Right kidney (tissue), 1 donor: Measurements from ENCODE around the gene PTGIS.

Source experiments
- DNase-seq: peaks from one replicate; pipeline ENCODE4 v3.0.0-alpha.2; 2016

PTGIS gene

GRCh38 chr20:49560186-49560585 is 7.8 kb downstream of the PTGIS start:
- DNase-seq = no peak

DNA sequence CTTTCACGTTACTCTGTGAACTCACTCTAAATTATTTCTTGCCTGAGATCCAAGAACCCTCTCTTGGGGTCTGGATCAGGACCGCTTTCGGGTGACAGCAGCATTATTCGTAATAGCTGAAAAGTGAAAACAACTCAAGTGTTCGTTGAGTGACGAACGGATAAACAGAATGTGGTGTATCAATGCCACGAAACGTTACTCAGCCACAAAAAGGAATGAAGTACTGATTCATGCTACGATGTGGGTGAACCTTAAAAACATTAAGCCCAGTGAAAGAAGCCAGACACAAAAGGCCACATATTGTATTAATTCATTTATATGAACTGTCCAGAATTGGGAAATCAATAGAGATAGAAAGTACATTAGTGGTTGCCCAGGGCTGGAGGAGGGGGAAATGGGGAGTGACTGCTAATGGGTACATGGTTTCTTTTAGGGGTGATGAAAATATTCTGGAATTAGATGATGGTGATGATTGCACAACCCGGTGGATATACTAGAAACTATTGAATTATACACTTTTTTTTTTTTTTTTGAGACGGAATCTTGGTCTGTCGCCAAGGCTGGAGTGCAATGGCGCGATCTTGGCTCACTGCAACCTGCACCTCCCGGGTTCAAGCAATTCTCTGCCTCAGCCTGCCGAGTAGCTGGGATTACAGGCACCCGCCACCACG is 8.4 kb downstream of the PTGIS start:
- no peak for DNase-seq

DNA sequence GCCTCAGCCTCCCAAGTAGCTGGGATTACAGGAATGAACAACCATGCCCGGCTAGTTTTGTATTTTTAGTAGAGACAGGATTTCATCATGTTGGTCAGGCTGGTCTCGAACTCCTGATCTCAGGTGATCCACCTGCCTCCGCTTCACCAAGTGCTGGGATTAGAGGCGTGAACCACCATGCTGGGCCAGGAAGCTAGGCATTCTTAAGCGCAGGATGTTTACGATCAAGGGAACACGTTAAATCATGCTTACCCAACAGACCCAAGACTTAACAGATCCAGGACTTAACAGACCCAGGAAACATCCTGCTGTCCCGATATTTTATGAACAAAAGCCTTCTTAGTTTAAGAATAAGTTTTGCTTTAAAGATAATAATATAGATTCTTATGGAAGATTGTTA is 9.1 kb downstream of the PTGIS start:
- DNase-seq = no peak

DNA sequence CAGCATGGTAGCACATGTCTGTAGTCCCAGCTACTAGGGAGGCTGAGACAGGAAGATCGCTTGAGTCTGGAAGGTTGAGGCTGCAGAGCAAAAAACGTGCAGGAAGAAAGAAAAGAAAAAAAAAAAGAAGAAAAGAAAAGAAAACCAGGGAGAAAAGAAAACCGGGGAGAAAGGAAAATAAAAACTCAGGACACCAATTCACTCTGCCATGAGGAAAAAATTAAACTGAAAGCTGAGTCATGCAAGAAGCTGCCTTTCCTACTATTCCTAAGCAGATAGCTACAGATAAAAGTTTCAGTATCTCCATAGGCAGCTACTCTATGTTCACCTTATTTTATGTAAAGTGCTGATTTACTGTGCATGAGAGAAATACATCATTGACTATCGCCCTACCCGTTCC is 10.5 kb downstream of the PTGIS start:
- no peak for DNase-seq

GRCh38 chr20:49556621-49557020 is 11.3 kb downstream of the PTGIS start:
- DNase-seq = no peak

DNA sequence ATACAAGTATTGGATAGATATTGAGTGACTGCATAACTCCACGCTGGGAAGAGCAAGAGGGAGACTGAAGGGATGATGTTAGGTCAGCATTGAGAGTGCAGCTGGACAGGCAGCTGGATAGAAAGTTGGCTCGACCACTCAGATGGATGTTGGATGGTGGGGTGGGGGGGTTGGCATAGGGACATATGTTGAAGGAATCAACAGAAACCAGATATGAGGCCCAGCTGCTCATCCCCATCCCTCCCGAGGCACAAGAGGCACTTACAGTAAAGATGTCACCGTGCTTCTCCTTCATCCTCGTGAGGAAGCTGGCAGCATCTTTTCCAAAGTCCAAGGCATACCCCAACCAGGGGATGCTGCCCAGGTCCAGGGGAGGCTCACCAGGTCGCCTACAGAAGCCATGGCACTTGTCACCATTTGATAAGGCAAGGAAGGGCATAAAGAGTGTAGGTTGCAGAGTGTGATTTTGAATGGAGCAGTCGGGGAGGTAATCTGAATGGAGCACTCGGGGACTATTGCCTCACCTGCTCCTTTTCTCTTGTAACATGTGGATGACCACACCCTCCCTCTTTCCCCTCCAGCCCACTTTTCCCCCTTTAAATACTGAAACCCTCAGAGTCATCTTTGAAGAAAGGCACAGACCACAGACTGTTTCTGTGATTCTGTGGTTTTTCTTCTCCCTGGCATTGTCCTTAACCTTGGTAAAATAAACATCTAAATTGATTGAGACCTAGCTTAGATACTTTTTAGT is 18.0 kb downstream of the PTGIS start:
- no peak for DNase-seq

DNA sequence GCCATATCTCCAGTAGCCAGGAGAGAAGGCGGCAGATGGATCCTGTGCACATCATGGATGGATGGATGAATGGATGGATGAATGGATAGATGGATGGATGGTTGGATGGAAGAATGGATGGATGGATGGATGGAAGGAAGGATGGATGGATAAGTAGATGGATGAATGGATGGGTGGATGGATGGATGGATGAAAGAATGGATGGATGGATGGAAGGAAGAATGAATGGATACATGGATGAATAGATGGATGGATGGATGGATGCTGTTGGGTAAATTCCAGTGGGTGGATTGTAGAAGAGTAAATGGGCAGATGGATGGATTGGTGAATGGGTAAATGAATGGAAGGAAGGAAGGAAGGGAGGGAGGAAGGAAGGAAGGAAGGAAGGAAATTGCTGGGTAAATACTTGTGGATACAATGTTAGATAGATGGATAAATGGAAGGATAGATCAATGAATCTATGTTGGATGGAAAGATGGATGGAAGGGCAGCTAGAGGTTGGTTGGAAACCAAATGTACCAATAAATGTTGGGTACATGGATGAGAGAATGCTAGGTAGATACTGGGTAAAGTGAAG is 19.5 kb downstream of the PTGIS start:
- DNase-seq = no peak

DNA sequence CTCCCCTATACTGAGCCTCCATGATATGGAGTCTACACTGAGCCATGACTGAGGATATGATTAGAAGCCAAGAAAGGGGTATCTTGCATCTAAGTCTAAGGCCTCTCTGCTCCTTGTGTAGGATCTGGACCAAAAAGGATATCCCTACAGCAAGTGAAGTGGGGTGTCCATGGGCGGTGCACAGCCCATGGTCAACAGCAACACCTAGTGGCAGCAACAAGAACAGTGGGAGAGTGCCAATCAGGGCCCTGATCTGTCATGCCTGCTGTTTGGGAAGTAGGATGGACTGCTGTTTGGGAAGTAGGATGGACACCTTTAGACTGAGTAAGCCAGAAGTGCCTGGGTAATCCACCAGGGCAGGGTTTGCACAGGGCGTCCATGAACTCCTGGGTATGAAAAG is 22.4 kb downstream of the PTGIS start:
- DNase-seq = no peak

GRCh38 chr20:49544535-49544934 is 23.4 kb downstream of the PTGIS start:
- DNase-seq = no peak

GRCh38 chr20:49543858-49544437 is 24.0 kb downstream of the PTGIS start:
- no peak for DNase-seq

DNA sequence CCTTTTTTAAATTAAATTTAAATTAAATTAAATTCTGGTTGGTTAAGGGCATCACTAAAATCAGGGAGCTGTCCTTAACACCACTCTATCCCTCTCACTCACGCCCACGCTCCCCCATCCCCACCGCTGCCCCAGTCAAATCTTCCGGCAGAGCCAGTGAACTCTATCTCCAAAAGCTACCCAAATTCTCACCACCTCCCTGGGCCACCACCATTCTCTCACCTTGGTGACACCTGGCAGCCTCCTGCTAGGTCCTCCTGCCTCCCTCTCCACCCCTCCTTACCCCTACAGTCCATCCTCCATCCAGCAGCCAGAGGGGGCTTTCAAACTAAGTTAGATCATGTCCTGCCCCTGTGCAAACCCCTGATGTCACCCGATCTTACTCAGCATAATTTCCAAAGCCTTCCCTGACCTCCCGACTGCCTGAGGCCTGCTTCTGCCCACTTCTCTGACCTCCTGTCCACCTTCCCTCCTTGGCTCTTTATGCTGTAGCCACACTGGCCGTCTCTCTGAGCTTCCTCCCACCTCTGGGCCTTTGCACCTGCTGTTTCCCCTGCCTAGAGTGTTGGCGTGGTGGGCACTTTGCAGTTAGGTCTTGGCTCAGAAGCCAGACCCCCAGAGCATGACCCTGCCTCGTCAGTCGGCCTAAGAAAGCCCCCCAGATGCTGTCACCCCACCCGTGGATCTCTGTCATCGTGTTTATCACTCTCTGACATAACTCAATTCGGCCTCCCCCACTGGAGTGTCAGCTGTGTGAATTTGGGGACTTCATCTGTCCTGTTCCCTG is 24.7 kb downstream of the PTGIS start:
- DNase-seq = no peak

GRCh38 chr20:49542514-49542991 is 25.4 kb downstream of the PTGIS start:
- DNase-seq = no peak

- DNase-seq = peak; percentile 32
Measured at GRCh38 chr20:49541733-49542513, 26.0 kb downstream of the PTGIS start.

GRCh38 chr20:49540687-49541435 is 27.1 kb downstream of the PTGIS start:
- no peak for DNase-seq

- no peak for DNase-seq
Measured at GRCh38 chr20:49540232-49540620, 27.7 kb downstream of the PTGIS start.

DNA sequence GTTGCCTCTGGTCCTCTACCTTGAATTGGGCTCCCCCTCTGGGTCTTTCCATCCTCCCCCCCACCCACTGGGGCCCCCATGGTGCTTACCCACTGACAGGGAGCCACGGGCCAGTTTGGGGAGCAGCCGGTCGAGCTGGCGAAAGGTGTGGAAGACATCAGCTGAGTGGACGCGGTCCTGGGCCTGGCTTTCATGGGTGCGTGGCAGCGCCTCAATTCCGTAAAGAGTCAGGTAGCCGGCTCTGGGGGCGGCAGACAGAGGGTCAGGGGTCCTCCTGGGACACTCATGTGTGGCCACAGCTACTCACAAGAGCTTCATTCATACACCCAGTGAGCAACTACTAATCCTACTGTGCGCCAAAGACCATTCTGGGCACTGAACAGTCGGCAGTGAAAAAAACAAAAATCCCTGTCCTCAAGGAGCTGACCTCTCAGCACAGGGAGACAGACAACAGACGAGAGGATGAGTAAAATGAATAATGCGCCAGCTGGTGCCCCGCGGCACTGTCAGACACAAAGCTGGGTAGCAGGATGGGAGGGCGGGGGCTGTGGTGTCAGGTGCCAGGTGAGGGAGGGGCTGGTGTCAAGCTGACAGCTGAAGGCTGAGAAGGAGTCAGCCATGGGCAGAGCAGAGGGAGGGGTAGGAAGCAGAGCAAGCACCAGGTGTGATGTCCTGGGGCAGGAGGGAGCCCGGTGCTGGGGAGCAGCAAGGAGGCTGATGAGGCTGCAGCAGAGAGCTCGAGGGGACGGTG is 28.3 kb downstream of the PTGIS start:
- no peak for DNase-seq

- no peak for DNase-seq
Measured at GRCh38 chr20:49538950-49539349, 29.0 kb downstream of the PTGIS start.

- peak; percentile 32 for DNase-seq
Measured at GRCh38 chr20:49534255-49534712, 33.7 kb downstream of the PTGIS start.

DNA sequence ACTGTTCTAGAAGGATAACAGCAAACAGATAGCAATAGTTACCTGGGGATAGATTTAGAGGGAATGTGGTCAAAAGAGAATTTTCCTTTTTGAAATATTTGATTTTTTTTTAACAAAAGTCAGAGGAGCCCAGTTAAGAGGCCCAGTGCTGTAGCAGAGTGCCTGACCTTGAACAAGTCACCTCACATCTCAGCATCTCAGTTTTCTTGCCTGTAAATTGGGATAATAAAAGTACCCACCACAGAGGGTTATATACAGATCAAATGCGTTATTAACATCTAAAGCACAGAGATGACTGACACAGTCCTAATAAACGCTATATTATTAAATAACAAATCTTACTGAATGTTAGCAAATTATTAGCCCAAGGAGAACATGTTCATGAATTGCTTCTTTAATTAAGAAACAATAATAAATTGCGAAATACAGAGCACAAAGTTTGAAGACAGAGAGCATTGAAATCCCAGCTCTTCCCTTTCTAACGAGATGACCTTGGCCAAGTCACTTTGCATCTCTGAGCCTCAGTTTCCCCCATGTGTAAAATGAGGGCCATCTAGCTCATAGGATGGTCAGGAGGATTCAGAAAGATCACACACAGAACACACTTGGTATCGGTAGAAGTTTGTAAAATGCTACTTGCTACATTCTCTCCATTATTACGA is 35.5 kb downstream of the PTGIS start:
- DNase-seq = no peak
